ENCODE measurements around the gene SPATA22. TPM values are rescaled to one million over a fixed set of nuclear protein-coding genes. Genes with fewer than 3 reads are reported as not detected.

The SPATA22 gene, protein sequence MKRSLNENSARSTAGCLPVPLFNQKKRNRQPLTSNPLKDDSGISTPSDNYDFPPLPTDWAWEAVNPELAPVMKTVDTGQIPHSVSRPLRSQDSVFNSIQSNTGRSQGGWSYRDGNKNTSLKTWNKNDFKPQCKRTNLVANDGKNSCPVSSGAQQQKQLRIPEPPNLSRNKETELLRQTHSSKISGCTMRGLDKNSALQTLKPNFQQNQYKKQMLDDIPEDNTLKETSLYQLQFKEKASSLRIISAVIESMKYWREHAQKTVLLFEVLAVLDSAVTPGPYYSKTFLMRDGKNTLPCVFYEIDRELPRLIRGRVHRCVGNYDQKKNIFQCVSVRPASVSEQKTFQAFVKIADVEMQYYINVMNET
- total RNA-seq = 0.13 and 0.26 TPM in 2 replicates

DNA sequence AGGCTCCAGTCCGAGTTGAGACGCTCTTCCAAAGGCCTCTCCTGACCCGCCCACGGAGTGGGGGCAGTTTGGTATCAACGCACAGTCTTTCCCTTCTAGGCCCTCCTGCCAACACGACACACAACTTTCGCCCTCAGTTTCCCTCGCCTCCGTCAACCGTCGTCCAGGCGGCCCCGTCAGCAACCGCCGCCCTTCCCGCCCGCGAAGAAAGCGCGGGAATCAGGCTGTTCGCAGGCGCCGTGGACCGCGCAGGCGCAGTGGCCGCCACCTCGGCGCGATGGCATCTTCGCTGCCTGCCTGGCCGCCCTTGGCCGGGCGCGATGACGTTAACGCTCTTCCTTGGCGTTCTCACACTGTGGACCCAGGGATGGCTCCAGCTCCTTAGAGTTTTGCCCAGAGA is at the start of gene SPATA22:
TSS of gene SPATA22 (minus strand) at position 221 of the 400 bp plus-strand sequence. CDS start 2,494 bp downstream, outside the sequence.

DNA sequence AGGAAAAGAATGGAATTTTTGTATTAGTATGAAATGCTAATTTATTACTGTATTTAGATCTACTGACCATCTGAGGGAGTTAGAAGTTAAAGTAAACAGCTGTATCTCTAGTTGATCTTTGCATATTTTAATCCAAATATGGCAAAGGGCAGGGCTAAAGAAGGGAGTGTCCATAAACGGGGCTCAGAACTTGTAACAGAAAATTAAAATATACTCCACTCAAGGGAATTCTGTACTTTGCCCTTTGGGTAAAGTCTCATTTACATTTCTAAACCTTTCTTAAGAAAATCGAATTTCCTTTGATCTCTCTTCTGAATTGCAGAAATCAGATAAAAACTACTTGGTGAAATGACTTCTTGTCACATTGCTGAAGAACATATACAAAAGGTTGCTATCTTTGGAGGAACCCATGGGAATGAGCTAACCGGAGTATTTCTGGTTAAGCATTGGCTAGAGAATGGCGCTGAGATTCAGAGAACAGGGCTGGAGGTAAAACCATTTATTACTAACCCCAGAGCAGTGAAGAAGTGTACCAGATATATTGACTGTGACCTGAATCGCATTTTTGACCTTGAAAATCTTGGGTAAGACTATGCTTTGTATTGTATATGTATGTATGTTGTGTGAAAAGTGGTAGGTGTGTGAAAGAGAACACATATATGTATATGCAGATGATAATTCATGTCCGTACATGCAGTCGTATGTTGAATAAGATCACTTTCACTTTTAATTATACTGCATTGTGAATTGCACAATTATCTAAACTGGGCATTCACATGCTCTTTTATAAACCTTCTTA is 4.4 kb upstream of the SPATA22 start, which contains the start of gene ASPA:
TSS of gene ASPA (plus strand) at position 186 of the 799 bp plus-strand sequence. CDS start at position 349, 163 bp downstream.

DNA sequence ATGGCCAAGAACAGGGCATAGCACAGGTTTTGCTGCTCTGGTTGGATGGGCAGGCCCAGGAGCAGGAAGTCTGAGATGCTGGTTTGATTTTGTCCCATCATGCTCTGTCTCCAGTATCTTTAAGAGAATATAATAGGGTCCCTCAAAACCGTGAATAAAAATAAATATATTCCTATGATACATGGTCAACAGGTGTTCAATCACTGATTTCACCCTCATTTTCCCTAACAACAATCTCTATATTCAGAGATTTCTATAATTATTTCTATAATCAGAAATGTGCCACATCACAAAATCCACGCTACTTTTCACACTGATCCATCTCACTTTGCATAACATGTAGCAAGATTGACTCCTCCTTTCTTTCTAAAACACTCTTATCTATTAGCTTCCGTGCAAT is 37.9 kb downstream of the SPATA22 start, which contains the start of gene OR1E2:
TSS of gene OR1E2 (minus strand) at position 101 of the 400 bp plus-strand sequence. CDS start at position 101, 0 bp downstream.

DNA sequence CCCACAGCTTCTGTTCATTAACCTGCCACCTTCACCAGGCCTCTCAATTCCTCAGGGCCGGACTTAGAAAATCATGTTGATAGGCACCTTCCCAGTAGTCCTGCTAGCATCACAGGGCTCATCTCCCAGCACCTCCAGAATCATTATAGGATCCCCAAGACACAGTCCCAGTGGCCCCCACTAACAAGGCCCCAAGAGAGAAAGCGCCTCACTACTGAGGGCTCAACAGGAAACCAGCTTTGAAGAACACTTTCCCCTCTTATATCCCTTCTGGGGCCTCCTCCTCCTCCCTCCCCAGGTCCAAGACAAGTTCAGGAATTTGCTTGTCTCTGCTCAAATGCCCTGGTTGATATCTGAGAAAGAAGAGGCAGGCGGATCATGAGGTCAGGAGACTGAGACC is 60.5 kb downstream of the SPATA22 start, which contains the start of gene OR3A3:
TSS of gene OR3A3 (plus strand) at position 301 of the 400 bp plus-strand sequence.

DNA sequence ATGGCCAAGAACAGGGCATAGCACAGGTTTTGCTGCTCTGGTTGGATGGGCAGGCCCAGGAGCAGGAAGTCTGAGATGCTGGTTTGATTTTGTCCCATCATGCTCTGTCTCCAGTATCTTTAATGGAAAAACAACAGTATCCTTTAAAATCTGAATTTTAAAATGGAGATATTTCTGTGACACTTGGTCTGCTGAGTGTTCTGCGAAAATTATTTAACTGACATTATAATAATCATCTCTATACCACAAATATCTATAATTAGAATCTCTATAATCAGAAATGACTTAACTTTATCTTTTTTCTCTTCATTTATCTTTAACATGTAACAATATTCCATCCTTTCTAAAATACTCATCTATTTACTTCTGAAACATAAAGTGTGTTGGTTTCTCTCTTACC is 73.3 kb downstream of the SPATA22 start, which contains the start of gene OR1E1:
TSS of gene OR1E1 (minus strand) at position 101 of the 400 bp plus-strand sequence. CDS start at position 101, 0 bp downstream.

Other genes starting within 250 kb of the SPATA22 start
- gene OR3A1, start 173.5 kb downstream of the SPATA22 start, total RNA-seq = 0.07 and 0.10 TPM in 2 replicates
- 0.20 TPM in 1 of 2 replicates, not detected in the other for gene OR3A2, start 85.5 kb downstream of the SPATA22 start, total RNA-seq
- gene OR1E1, start 73.4 kb downstream of the SPATA22 start, total RNA-seq = not detected in 2 replicates
- gene OR3A3, start 60.4 kb downstream of the SPATA22 start, total RNA-seq = 0.10 TPM in 1 of 2 replicates, not detected in the other
- 0.07 TPM in 1 of 2 replicates, not detected in the other for gene OR1E2, start 38.0 kb downstream of the SPATA22 start, total RNA-seq
- 0.07 and 1.2 TPM in 2 replicates for gene ASPA, start 4.2 kb upstream of the SPATA22 start, total RNA-seq
- gene TRPV3, start 86.0 kb upstream of the SPATA22 start, total RNA-seq = 1.4 and 2.3 TPM in 2 replicates
- gene TRPV1, start 137.6 kb upstream of the SPATA22 start, total RNA-seq = 2.0 and 2.8 TPM in 2 replicates
- 8.4 and 10.2 TPM in 2 replicates for gene SHPK, start 164.4 kb upstream of the SPATA22 start, total RNA-seq
- gene CTNS, start 164.9 kb upstream of the SPATA22 start, total RNA-seq = 24.6 and 31.3 TPM in 2 replicates
- gene TAX1BP3, start 196.8 kb upstream of the SPATA22 start, total RNA-seq = 159 and 217 TPM in 2 replicates
- gene EMC6, start 197.0 kb upstream of the SPATA22 start, total RNA-seq = 10.2 and 11.0 TPM in 2 replicates
- 0.85 and 7.1 TPM in 2 replicates for gene P2RX5, start 224.3 kb upstream of the SPATA22 start, total RNA-seq

Data from smooth muscle cell of the pulmonary artery (primary cell).